Activated CD8-positive, alpha-beta memory T cell treated with anti-CD3 and anti-CD28 coated beads, Interleukin-2, amount 50 U/mL, for 24 hours (primary cell): ENCODE measurements around the gene TUBB1.

Source experiments
- DNase-seq: peaks from one replicate; pipeline ENCODE4 v3.0.0-alpha.2; 2020; ENCODE audit errors: extremely low read depth

The TUBB1 gene

GRCh38 chr20:59042796-59043631, 23.8 kb downstream of the TUBB1 start:
- DNase-seq: peak; percentile 78

- no peak for DNase-seq
Observed at GRCh38 chr20:59043698-59044097, 24.5 kb downstream of the TUBB1 start.

GRCh38 chr20:59044295-59044694, 25.1 kb downstream of the TUBB1 start:
- DNase-seq: no peak

- DNase-seq: no peak
Observed at GRCh38 chr20:59044796-59045195, 25.6 kb downstream of the TUBB1 start.

GRCh38 chr20:59046862-59047261, 27.6 kb downstream of the TUBB1 start:
- DNase-seq: no peak

- DNase-seq: no peak
Observed at GRCh38 chr20:59047938-59048680, 28.9 kb downstream of the TUBB1 start.

GRCh38 chr20:59048681-59049030, 29.4 kb downstream of the TUBB1 start:
- no peak for DNase-seq

- no peak for DNase-seq
Observed at GRCh38 chr20:59050437-59050836, 31.2 kb downstream of the TUBB1 start.

- DNase-seq: no peak
Observed at GRCh38 chr20:59051666-59052185, 32.5 kb downstream of the TUBB1 start.

- DNase-seq: no peak
Observed at GRCh38 chr20:59055302-59055701, 36.1 kb downstream of the TUBB1 start.

- no peak for DNase-seq
Observed at GRCh38 chr20:59062081-59062480, 42.9 kb downstream of the TUBB1 start.

GRCh38 chr20:59063358-59064213, 44.4 kb downstream of the TUBB1 start:
- DNase-seq: no peak

GRCh38 chr20:59064214-59064722, 45.0 kb downstream of the TUBB1 start:
- DNase-seq: no peak

- no peak for DNase-seq
Observed at GRCh38 chr20:59068534-59068933, 49.3 kb downstream of the TUBB1 start.

- no peak for DNase-seq
Observed at GRCh38 chr20:59069026-59069425, 49.8 kb downstream of the TUBB1 start.

- DNase-seq: no peak
Observed at GRCh38 chr20:59071216-59071615, 52.0 kb downstream of the TUBB1 start.

GRCh38 chr20:59073582-59073981, 54.4 kb downstream of the TUBB1 start:
- DNase-seq: no peak

GRCh38 chr20:59074456-59074855, 55.2 kb downstream of the TUBB1 start:
- no peak for DNase-seq

- DNase-seq: no peak
Observed at GRCh38 chr20:59075934-59076508, 56.8 kb downstream of the TUBB1 start.
